A673 (cell line): ENCODE results near the gene CDKAL1.

Source experiments
- CTCF ChIP-seq: fragments of 300-800, 200-600 bp; sonication (generic); conservative IDR thresholded peaks from 2 replicates; pipeline ENCODE4 v1.5.1; 2017; ENCODE audit warnings: low read depth, mild to moderate bottlenecking, antibody characterized with exemption, low read length, moderate library complexity, mixed read lengths
- EZH2 ChIP-seq: fragments of 200-600 bp; sonication (generic); IDR thresholded peaks from 2 replicates; pipeline ENCODE4 v1.6.1; 2017; ENCODE audit warnings: borderline replicate concordance, low read depth, mild to moderate bottlenecking, mixed read lengths, antibody characterized with exemption, low read length; ENCODE audit not compliant: poor library complexity, severe bottlenecking

GRCh38 chr6:21061892-21062291, 527.6 kb downstream of the CDKAL1 start:
- TF ChIP-seq CTCF (no peak), EZH2 (no peak)
